Adrenal gland (tissue), 5 donors: Measurements from ENCODE around the gene DIP2C.

Experiments
- POLR2A ChIP-seq, 2 donors: fragments of 450-650 bp; IDR thresholded peaks; one replicate each; pipeline ENCODE4 v1.6.1; 2017; ENCODE audit warnings: antibody characterized with exemption in 2 of 2, mild to moderate bottlenecking in 2 of 2, moderate library complexity in 1 of 2
- TF ChIP-seq, protein P1 (sequence below), 6 experiments: fragments of 450-650 bp in 4 of 6; fragments of 200-600 bp in 2 of 6; sonication (generic) in 1 of 6; IDR thresholded peaks; 1 replicate in 5 of 6; 2 replicates in 1 of 6; pipeline versions ENCODE4 v1.5.1 to v1.8.0; 2016 to 2021; ENCODE audit warnings: antibody characterized with exemption in 6 of 6, mild to moderate bottlenecking in 2 of 6, moderate library complexity in 1 of 6
- donor health status: DM: no; HTN: no; CAD: no.

DNA sequence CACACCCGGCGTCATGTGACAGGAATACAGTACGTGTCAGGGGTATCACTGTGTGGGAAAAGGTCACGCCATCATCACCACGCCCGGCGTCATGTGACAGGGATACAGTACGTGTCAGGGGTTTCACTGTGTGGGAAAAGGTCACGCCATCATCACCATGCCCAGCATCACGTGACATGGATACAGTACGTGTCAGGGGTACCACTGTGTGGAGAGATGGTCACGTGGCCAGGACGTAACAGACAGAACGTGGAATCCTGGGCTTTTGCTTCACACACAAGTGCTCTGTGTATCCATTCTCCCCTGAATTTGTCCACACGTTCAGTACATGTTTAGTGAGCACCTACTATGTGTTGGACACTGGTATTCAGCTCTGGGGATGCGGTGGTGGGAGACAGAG lies 34.5 kb upstream of the DIP2C start:
- TF ChIP-seq, protein P1, sequence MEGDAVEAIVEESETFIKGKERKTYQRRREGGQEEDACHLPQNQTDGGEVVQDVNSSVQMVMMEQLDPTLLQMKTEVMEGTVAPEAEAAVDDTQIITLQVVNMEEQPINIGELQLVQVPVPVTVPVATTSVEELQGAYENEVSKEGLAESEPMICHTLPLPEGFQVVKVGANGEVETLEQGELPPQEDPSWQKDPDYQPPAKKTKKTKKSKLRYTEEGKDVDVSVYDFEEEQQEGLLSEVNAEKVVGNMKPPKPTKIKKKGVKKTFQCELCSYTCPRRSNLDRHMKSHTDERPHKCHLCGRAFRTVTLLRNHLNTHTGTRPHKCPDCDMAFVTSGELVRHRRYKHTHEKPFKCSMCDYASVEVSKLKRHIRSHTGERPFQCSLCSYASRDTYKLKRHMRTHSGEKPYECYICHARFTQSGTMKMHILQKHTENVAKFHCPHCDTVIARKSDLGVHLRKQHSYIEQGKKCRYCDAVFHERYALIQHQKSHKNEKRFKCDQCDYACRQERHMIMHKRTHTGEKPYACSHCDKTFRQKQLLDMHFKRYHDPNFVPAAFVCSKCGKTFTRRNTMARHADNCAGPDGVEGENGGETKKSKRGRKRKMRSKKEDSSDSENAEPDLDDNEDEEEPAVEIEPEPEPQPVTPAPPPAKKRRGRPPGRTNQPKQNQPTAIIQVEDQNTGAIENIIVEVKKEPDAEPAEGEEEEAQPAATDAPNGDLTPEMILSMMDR (IDR thresholded peaks at IDR 0.05): no peak
- TF ChIP-seq POLR2A (IDR thresholded peaks at IDR 0.05): no peak
